ENCODE data around the gene POLR2L.
A peak's percentile ranks its signal among the peaks of the same experiment; 100 is the strongest.

The POLR2L gene

GRCh38 chr11:868394-868793 is 26.1 kb upstream of the POLR2L start:
- no peak for DNase-seq

- no peak for DNase-seq
Measured at GRCh38 chr11:867856-868358, 25.6 kb upstream of the POLR2L start.

GRCh38 chr11:866481-866880 is 24.2 kb upstream of the POLR2L start:
- DNase-seq, result no peak

GRCh38 chr11:865462-866430 is 23.4 kb upstream of the POLR2L start:
- no peak for DNase-seq

GRCh38 chr11:864898-865297 is 22.6 kb upstream of the POLR2L start:
- no peak for DNase-seq

- DNase-seq, result no peak
Measured at GRCh38 chr11:863910-864827, 21.8 kb upstream of the POLR2L start.

- DNase-seq, result no peak
Measured at GRCh38 chr11:863023-863909, 20.9 kb upstream of the POLR2L start.

GRCh38 chr11:862696-863022 is 20.3 kb upstream of the POLR2L start:
- no peak for DNase-seq

- DNase-seq, result no peak
Measured at GRCh38 chr11:862081-862661, 19.8 kb upstream of the POLR2L start.

- peak; percentile 22 for DNase-seq
Measured at GRCh38 chr11:861105-861479, 18.8 kb upstream of the POLR2L start.

GRCh38 chr11:860234-861104 is 18.1 kb upstream of the POLR2L start:
- no peak for DNase-seq

- DNase-seq, result peak; percentile 85
Measured at GRCh38 chr11:859394-860131, 17.2 kb upstream of the POLR2L start.

GRCh38 chr11:858762-859339 is 16.5 kb upstream of the POLR2L start:
- DNase-seq, result no peak

GRCh38 chr11:858053-858761 is 15.9 kb upstream of the POLR2L start:
- no peak for DNase-seq

GRCh38 chr11:856397-856796 is 14.1 kb upstream of the POLR2L start:
- DNase-seq, result no peak

- no peak for DNase-seq
Measured at GRCh38 chr11:855796-856195, 13.5 kb upstream of the POLR2L start.

GRCh38 chr11:855330-855674 is 13.0 kb upstream of the POLR2L start:
- no peak for DNase-seq

- DNase-seq, result no peak
Measured at GRCh38 chr11:854601-855329, 12.4 kb upstream of the POLR2L start.
